Measurements from ENCODE around the gene ELF2. TPM values are rescaled to one million over a fixed set of nuclear protein-coding genes. Genes with fewer than 3 reads are reported as not detected.
"Not testable (repeated sequence)": the region's sequence is repeated elsewhere in the genome, so short reads cannot be mapped to it uniquely, and the experiment has no call there.

ELF2 gene
- total and polyA plus RNA-seq, 2 of the 8 experiments (the other 6 are each of a cell fraction or from before 2014, with no cell fraction given), result 21.1 to 44.3 TPM

GRCh38 chr4:139030614-139031235 lies 146.3 kb downstream of the ELF2 start (continued):
- no peak for TF ChIP-seq PHF8 (conservative IDR thresholded peaks at IDR 0.05; ENCODE audit: low read depth, low read length)

DNA sequence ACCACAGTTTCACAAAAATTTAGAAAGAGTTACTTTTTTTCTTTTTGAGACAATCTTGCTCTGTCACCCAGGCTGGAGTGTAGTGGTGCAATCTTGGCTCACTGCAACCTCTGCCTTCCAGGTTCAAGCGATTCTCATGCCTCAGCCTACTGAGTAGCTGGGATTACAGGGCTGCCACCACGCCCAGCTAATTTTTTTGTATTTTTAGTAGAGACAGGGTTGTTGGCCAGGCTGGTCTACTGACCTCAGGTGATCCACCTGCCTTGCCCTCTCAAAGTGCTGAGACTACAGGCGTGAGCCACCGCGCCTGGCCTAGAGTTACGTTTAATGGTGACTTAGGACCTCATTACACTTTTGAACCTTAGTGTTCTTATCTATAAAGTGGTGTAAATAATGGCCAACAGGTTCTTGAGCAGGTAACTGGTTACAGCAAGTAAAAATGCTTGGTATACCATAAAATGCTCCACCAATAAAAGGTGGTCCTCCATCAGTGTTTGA lies 147.1 kb downstream of the ELF2 start:
- not testable (repeated sequence) for H2BK120ac ChIP-seq (replicated peaks; ENCODE audit: low read depth, low read length); H3K4me1 ChIP-seq (replicated peaks in 1 of 4; ENCODE audit: control insufficient read depth in 3 of 4, insufficient read depth in 4 of 4, low read length in 3 of 4); H2AK5ac ChIP-seq (ENCODE audit: low read depth, low read length); H3K4me2 ChIP-seq (ENCODE audit: insufficient read depth in 1 of 2, low read depth in 2 of 2, low read length in 2 of 2); H3K36me3 ChIP-seq (ENCODE audit: control insufficient read depth in 2 of 4, insufficient read depth in 4 of 4, low read length in 3 of 4); H3K23me2 ChIP-seq (ENCODE audit: low read depth, low read length); H4K8ac ChIP-seq (ENCODE audit: extremely low read depth, insufficient read depth, low read length); H4K5ac ChIP-seq (ENCODE audit: insufficient read length, low read depth, low read length); H3K56ac ChIP-seq (replicated peaks; ENCODE audit: insufficient read length, low read depth, low read length); H3K27me3 ChIP-seq (replicated peaks in 1 of 4; ENCODE audit: control insufficient read depth in 3 of 4, extremely low read depth in 1 of 4, insufficient read depth in 3 of 4, low read length in 3 of 4); H2BK20ac ChIP-seq (ENCODE audit: low read length); H3K4me3 ChIP-seq (ENCODE audit: extremely low read depth in 1 of 4, insufficient read depth in 2 of 4, low read depth in 3 of 4, low read length in 4 of 4); H3K14ac ChIP-seq (ENCODE audit: insufficient read length); H3K23ac ChIP-seq (ENCODE audit: insufficient read length); H3K9ac ChIP-seq (replicated peaks in 1 of 4; ENCODE audit: extremely low read depth in 1 of 4, low read depth in 3 of 4, low read length in 3 of 4); H2BK12ac ChIP-seq (ENCODE audit: low read depth, low read length); H3K27ac ChIP-seq (ENCODE audit: low read depth, low read length); H2AFZ ChIP-seq (ENCODE audit: low read length); H3K79me1 ChIP-seq (ENCODE audit: low read depth, low read length); H2BK5ac ChIP-seq (ENCODE audit: low read depth, low read length); H3K9me3 ChIP-seq (ENCODE audit: insufficient read depth in 2 of 2, low read depth in 1 of 2, low read length in 1 of 2); H3K18ac ChIP-seq (ENCODE audit: extremely low read depth, low read length); FAIRE-seq; DNase-seq (ENCODE audit: low read depth in 1 of 2, low spot score in 2 of 2); H2BK15ac ChIP-seq (ENCODE audit: low read length); H4K91ac ChIP-seq (replicated peaks; ENCODE audit: insufficient read length, low read length); H3K4ac ChIP-seq (replicated peaks; ENCODE audit: insufficient read length, low read depth, low read length)
- POLR2A ChIA-PET (ENCODE audit: partially characterized antibody), result interaction anchor here (0.5 to 4.6 kb wide), 7 partner anchors 9 to 275 kb away, joined by 3 to 39 read pairs (median 4); partner anchors contain the start of gene NOCT
- peaks cover 33 to 95% of the 10 kb centered on the region in 2 experiments for H3K79me2 ChIP-seq (ENCODE audit: control insufficient read depth in 1 of 2, insufficient read depth in 2 of 2, low read length in 2 of 2)
- peaks cover 16 to 24% of the 10 kb centered on the region in 2 experiments for H4K20me1 ChIP-seq (replicated peaks in 1 of 2; ENCODE audit: control insufficient read depth in 1 of 2, insufficient read depth in 2 of 2, low read length in 2 of 2)
- CTCF ChIA-PET (ENCODE audit: partially characterized antibody), result interaction anchor here (0.5 to 5.2 kb wide), 43 partner anchors 9 to 629 kb away, joined by 3 to 39 read pairs (median 4); partner anchors contain the start of genes NAA15 and NOCT
- 82% methylated on average over 6 of the region's 6 CpGs; no CpG with 5 or more reads in 1 of the 2 experiments for WGBS, 2 experiments (ENCODE audit: extremely low coverage in 1 of 2, insufficient coverage in 1 of 2, insufficient read length in 1 of 2, insufficient replicate concordance in 2 of 2, low coverage in 1 of 2, low lambda C conversion rate in 2 of 2, missing lambda C conversion rate in 1 of 2)
